Nephron progenitor cell (in vitro differentiated cells): ENCODE measurements around the gene LIG1.
A peak's percentile ranks its signal among the peaks of the same experiment; 100 is the strongest.

ENCODE experiments used
- DNase-seq: peaks from one replicate; pipeline ENCODE4 v3.0.0; 2021
- H3K27ac Mint-ChIP-seq: 2 replicates; pipeline ENCODE4 v1.8.0; 2021; ENCODE audit warnings: mild to moderate bottlenecking, moderate library complexity, mixed read lengths
- H3K27me3 Mint-ChIP-seq: 2 replicates; pipeline ENCODE4 v1.8.0; 2021; ENCODE audit warnings: mild to moderate bottlenecking, low read depth, mixed read lengths; ENCODE audit not compliant: poor library complexity
- H3K36me3 Mint-ChIP-seq: 2 replicates; pipeline ENCODE4 v1.8.0; 2021; ENCODE audit warnings: low read depth, mixed read lengths
- H3K4me1 Mint-ChIP-seq: 2 replicates; pipeline ENCODE4 v1.8.0; 2021; ENCODE audit warnings: mixed read lengths
- H3K4me3 Mint-ChIP-seq: 2 replicates; pipeline ENCODE4 v1.8.0; 2021; ENCODE audit warnings: mild to moderate bottlenecking, moderate library complexity, mixed read lengths
- H3K9me3 Mint-ChIP-seq: 2 replicates; pipeline ENCODE4 v1.8.0; 2021; ENCODE audit warnings: mild to moderate bottlenecking, moderate library complexity, mixed read lengths
- TF ChIP-seq, protein P1 (sequence below): fragments of 200-600 bp; sonication (generic); IDR thresholded peaks from 2 replicates; pipeline ENCODE4 v1.5.0; 2021; ENCODE audit warnings: antibody characterized with exemption

The LIG1 gene

DNA sequence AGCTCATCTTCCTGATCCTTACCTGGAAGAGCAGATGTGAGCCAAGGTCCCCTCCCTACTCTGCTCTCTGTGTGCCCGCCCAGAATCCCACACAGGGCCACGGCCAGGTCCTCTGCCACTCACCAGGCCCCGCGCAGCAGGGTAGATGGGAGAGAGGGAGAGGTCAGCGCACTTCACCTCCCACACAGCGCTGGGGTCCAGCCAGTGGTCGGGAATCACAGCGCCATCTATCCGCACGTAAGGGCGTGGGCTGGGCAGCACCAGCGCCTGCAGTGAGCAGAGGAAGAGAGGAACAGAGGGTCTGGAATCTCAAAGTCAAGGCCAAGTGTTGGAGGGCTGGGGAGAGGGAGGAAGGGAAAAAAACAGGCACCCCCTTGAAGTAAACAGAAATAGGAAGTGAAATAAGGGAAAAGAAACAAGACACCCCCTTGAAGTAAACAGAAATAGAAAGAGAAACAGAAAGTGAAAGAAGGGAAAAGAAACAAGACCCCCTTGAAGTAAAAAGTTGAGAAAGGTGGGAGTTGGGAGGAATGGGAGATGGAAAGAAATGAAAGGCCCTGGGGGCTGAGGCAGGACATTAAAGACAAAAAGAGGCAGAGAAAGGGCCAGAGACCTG lies 52.5 kb downstream of the LIG1 start:
- no peaks in the 10 kb centered on the region for H3K9me3 Mint-ChIP-seq
- peak overlapping the region; percentile 17 for H3K27ac Mint-ChIP-seq
- H3K27me3 Mint-ChIP-seq, result peaks cover 4% of the 10 kb centered on the region
- TF ChIP-seq, protein P1, sequence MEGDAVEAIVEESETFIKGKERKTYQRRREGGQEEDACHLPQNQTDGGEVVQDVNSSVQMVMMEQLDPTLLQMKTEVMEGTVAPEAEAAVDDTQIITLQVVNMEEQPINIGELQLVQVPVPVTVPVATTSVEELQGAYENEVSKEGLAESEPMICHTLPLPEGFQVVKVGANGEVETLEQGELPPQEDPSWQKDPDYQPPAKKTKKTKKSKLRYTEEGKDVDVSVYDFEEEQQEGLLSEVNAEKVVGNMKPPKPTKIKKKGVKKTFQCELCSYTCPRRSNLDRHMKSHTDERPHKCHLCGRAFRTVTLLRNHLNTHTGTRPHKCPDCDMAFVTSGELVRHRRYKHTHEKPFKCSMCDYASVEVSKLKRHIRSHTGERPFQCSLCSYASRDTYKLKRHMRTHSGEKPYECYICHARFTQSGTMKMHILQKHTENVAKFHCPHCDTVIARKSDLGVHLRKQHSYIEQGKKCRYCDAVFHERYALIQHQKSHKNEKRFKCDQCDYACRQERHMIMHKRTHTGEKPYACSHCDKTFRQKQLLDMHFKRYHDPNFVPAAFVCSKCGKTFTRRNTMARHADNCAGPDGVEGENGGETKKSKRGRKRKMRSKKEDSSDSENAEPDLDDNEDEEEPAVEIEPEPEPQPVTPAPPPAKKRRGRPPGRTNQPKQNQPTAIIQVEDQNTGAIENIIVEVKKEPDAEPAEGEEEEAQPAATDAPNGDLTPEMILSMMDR, result no peak
- H3K4me3 Mint-ChIP-seq, result no peak overlapping the region
- DNase-seq, result no peak
- peaks cover 17% of the 10 kb centered on the region for H3K4me1 Mint-ChIP-seq
- peaks cover 58% of the 10 kb centered on the region for H3K36me3 Mint-ChIP-seq

DNA sequence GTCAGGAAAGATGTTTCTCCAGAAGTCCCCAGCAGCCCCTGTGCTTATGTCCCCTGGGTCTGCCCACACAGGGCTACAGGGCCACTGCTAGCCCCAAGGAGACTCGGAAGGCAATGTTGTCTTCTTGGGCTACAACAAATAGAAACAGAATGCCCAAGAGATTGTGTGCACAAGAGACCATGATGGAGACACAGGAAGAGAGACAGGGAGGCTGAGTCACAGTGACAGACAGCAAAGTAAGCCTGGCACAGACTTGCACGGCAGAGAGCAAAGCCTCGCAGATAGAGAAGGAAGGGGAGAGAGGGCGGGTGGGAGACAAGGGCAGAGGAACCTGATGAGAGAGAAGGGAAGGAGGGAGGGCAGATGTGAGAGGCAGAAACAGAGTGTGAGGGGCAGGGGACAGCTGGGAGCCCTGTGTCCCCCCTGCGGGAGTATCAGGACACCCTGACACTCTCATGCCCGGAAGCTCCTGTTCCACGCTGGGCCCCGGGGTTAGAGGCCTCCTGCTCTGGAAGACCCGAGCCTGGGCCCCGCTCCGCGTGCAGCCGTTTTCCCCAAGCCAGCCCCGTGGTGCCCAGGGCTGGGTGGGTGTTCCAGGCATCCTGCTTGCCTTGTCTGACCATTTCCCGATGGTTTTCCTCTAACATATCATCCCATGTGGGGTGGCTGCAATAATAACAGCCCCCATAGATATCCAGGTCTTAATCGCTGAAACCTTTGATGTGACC lies 56.8 kb downstream of the LIG1 start:
- DNase-seq, result no peak
- peaks cover 4% of the 10 kb centered on the region for H3K27me3 Mint-ChIP-seq
- H3K4me1 Mint-ChIP-seq, result peaks cover 16% of the 10 kb centered on the region
- H3K27ac Mint-ChIP-seq, result peak overlapping the region; percentile 11
- peaks cover 22% of the 10 kb centered on the region for H3K36me3 Mint-ChIP-seq
- H3K4me3 Mint-ChIP-seq, result no peak overlapping the region
- no peaks in the 10 kb centered on the region for H3K9me3 Mint-ChIP-seq
- TF ChIP-seq, protein P1, result no peak

DNA sequence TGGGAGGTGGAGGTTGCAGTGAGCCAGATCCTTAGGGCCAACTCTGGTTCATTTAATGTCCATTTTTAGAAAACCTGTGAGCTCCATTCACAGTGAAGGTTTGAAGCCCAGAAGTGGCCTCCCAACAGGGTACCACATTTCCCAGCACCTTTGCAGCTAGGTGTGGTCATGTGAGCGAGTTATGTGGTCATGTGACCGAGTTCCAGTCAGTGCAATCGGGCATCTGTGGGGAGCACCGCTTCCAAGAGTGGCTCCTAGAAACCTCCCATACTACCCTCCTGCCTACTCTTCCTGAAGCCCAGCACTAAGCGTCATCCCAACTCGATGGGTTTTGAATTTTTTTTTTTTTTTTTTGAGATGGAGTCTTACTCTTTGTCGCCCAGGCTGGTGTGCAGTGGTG lies 58.9 kb downstream of the LIG1 start:
- DNase-seq, result no peak
- no peaks in the 10 kb centered on the region for H3K9me3 Mint-ChIP-seq
- H3K4me3 Mint-ChIP-seq, result no peak overlapping the region
- H3K36me3 Mint-ChIP-seq, result peaks cover 10% of the 10 kb centered on the region
- peaks cover 28% of the 10 kb centered on the region for H3K4me1 Mint-ChIP-seq
- H3K27ac Mint-ChIP-seq, result no peak overlapping the region
- H3K27me3 Mint-ChIP-seq, result no peaks in the 10 kb centered on the region
- TF ChIP-seq, protein P1, result no peak

DNA sequence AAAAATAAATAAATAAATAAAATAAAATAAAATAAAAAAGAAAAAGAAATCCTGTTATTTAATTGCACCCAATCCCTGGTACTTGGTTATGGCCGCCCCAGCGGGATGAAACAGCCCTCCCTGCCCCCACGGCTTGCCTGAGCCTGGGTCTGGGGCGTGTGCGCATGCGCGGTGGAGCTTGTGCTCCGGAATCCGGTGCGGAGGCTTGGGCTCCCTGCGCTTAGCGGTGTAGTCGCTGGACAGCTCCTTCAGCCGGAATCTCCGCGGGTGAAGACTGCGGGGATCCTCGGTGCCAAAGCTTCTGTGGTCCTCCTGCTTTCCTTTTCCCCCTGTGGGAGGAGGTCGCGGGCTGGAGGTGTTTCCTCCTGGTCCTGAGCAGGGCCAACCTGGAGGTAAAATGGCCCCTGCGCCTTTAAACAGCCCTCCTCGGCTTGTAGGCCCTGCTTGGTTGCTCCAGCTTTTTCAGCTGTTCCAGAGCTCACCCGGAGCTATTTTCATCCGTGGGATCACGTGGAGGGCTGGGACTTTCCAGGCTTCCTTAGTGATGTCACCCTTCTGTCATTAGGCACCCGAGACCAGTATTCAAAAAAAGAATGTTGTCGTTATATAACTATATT lies 59.7 kb downstream of the LIG1 start, which contains the start of gene PLA2G4C:
TSS of gene PLA2G4C (minus strand) at position 468 of the 617 bp plus-strand sequence. CDS start 4,288 bp downstream, outside the sequence.
- Mint-ChIP-seq H3K27ac (no peak within 1 kb of the TSS), H3K4me1 (peaks cover 30% of the 10 kb centered on the region), H3K9me3 (no peaks in the 10 kb centered on the region), H3K27me3 (peaks cover 3% of the 10 kb centered on the region), H3K36me3 (peaks cover 8% of the 10 kb centered on the region), H3K4me3 (peak within 1 kb of the TSS; percentile 71)
- peak; percentile 92 for DNase-seq
- TF ChIP-seq, protein P1, result no peak

DNA sequence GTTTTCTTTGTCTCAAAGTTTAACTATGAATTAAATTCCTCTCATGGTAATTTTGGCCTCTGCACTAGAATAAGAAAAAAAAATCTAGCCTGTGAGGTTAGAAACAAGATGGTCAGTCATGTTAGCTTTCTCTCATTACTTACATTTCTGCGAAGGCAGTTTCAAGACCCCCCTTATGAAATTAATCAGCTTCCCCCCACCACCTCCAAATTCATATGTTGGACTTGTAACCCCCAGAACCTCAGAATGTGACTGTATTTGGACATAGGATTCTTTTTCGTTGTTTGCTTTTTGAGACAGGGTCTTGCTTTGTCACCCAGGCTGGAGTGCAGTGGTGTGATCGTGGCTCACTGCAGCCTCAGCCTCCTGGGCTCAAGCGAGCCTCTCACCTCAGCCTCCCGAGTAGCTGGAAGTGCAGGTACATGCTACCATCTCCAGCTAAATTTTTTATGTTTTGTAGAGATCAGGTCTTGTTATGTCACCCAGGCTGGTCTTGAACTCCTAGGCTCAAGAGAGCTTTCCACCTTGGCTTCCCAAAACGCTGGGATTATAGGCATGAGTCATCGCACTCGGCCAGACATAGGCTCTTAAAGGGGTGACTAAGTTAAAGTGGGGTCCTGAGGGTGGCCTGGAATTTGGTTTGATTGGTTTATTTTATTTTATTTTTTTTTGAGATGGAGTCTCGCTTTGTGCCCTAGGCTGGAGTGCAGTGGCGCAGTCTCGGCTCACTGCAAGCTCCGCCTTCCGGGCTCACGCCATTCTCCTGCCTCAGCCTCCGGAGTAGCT lies 61.0 kb downstream of the LIG1 start:
- H3K27me3 Mint-ChIP-seq, result peaks cover 11% of the 10 kb centered on the region
- DNase-seq, result no peak
- H3K4me3 Mint-ChIP-seq, result no peak overlapping the region
- H3K27ac Mint-ChIP-seq, result no peak overlapping the region
- no peaks in the 10 kb centered on the region for H3K9me3 Mint-ChIP-seq
- peaks cover 2% of the 10 kb centered on the region for H3K36me3 Mint-ChIP-seq
- H3K4me1 Mint-ChIP-seq, result peaks cover 25% of the 10 kb centered on the region
- TF ChIP-seq, protein P1, result no peak
